Ovary (tissue), 3 donors: ENCODE results near the gene AMPH.

Experiments used
- EP300 ChIP-seq: sonication (generic); formaldehyde crosslinking; IDR thresholded peaks from one replicate; pipeline ENCODE4 v1.6.1; 2017; ENCODE audit warnings: antibody characterized with exemption
- POLR2A ChIP-seq: fragments of 450-650 bp; IDR thresholded peaks from one replicate; pipeline ENCODE4 v1.6.1; 2017; ENCODE audit warnings: antibody characterized with exemption, mild to moderate bottlenecking, moderate library complexity
- TF ChIP-seq, protein P1 (sequence below), 3 donors: fragments of 450-650 bp in 2 of 3; fragments of 200-600 bp in 1 of 3; IDR thresholded peaks; one replicate each; pipeline versions ENCODE4 v1.5.1 to v1.8.0; 2016 to 2022; ENCODE audit warnings: antibody characterized with exemption in 3 of 3, mild to moderate bottlenecking in 1 of 3
- donor health status: DM: no; HTN: no; CAD: no.

DNA sequence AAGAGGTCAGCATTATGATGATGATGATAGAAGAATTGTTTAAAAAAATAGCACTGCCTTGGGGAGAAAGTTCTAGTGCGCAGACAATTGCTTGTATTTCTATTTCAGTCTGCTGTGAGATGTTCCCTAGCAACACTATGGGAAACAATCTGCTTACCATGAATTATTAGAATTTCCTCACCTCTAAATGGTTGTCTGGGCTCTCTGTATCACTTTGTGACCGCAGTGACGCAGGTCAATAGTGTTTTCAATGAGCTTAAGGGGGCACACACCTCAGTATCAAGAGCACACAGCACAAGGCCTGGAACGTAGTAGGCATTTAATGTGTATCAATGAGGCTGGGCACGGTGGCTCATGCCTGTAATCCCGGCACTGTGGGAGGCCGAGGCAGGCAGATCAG lies 258.9 kb downstream of the AMPH start:
- TF ChIP-seq POLR2A = no peak
- TF ChIP-seq, protein P1, sequence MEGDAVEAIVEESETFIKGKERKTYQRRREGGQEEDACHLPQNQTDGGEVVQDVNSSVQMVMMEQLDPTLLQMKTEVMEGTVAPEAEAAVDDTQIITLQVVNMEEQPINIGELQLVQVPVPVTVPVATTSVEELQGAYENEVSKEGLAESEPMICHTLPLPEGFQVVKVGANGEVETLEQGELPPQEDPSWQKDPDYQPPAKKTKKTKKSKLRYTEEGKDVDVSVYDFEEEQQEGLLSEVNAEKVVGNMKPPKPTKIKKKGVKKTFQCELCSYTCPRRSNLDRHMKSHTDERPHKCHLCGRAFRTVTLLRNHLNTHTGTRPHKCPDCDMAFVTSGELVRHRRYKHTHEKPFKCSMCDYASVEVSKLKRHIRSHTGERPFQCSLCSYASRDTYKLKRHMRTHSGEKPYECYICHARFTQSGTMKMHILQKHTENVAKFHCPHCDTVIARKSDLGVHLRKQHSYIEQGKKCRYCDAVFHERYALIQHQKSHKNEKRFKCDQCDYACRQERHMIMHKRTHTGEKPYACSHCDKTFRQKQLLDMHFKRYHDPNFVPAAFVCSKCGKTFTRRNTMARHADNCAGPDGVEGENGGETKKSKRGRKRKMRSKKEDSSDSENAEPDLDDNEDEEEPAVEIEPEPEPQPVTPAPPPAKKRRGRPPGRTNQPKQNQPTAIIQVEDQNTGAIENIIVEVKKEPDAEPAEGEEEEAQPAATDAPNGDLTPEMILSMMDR (IDR thresholded peaks at IDR 0.05) = no peak
- no peak for TF ChIP-seq EP300
